OCI-LY1 (cell line): ENCODE results near the gene ANKMY1.

ENCODE experiments used
- CTCF ChIP-seq: fragments of 200-600 bp; sonication (generic), shearing (Covaris generic); IDR thresholded peaks from 2 replicates; pipeline ENCODE4 v1.5.1; 2017; ENCODE audit warnings: mild to moderate bottlenecking, antibody characterized with exemption, low read length, moderate library complexity, mixed read lengths
- EZH2 ChIP-seq: fragments of 200-600 bp; sonication (generic), shearing (Covaris generic); IDR thresholded peaks from 2 replicates; pipeline ENCODE4 v1.8.0; 2017; ENCODE audit warnings: borderline replicate concordance, mixed run types, mild to moderate bottlenecking, antibody characterized with exemption, low read length, moderate library complexity, mixed read lengths

- TF ChIP-seq CTCF (no peak), EZH2 (no peak)
These were observed 122.9 kb downstream of the ANKMY1 start for GRCh38 chr2:240434728-240435456.
